ENCODE results near the gene PEX6.
"Not testable (repeated sequence)": the region's sequence is repeated elsewhere in the genome, so short reads cannot be mapped to it uniquely, and the experiment has no call there.

Gene PEX6

GRCh38 chr6:42963855-42964605 is 15.0 kb downstream of the PEX6 start:
- DNase-seq: peak; percentile 20

GRCh38 chr6:42963179-42963854 is 15.7 kb downstream of the PEX6 start:
- no peak for DNase-seq

- no peak for DNase-seq
Measured at GRCh38 chr6:42962502-42963178, 16.3 kb downstream of the PEX6 start.

- no peak for DNase-seq
Measured at GRCh38 chr6:42962096-42962495, 16.9 kb downstream of the PEX6 start.

GRCh38 chr6:42961020-42961470 is 17.9 kb downstream of the PEX6 start:
- no peak for DNase-seq

- DNase-seq: peak; percentile 46
Measured at GRCh38 chr6:42960243-42961019, 18.6 kb downstream of the PEX6 start, which contains the start of gene GNMT. Gene GNMT, plus strand, starts transcription at chr6:42960754. Its CDS starts 14 bp downstream, at chr6:42960768.

GRCh38 chr6:42959917-42960242 is 19.1 kb downstream of the PEX6 start:
- DNase-seq: no peak

GRCh38 chr6:42958125-42958524 is 20.9 kb downstream of the PEX6 start:
- DNase-seq: no peak

GRCh38 chr6:42954405-42954804 is 24.6 kb downstream of the PEX6 start:
- DNase-seq: not testable (repeated sequence)

GRCh38 chr6:42952389-42952788 is 26.6 kb downstream of the PEX6 start:
- no peak for DNase-seq

- no peak for DNase-seq
Measured at GRCh38 chr6:42947950-42948349, 31.0 kb downstream of the PEX6 start.

- no peak for DNase-seq
Measured at GRCh38 chr6:42942444-42942843, 36.5 kb downstream of the PEX6 start.

- DNase-seq: not testable (repeated sequence)
Measured at GRCh38 chr6:42941356-42941755, 37.6 kb downstream of the PEX6 start.

- DNase-seq: no peak
Measured at GRCh38 chr6:42940493-42941045, 38.4 kb downstream of the PEX6 start.

GRCh38 chr6:42939810-42940167 is 39.2 kb downstream of the PEX6 start:
- DNase-seq: no peak

- no peak for DNase-seq
Measured at GRCh38 chr6:42938987-42939809, 39.8 kb downstream of the PEX6 start.

- no peak for DNase-seq
Measured at GRCh38 chr6:42938428-42938796, 40.6 kb downstream of the PEX6 start.

- DNase-seq: no peak
Measured at GRCh38 chr6:42937548-42938427, 41.2 kb downstream of the PEX6 start.

- DNase-seq: no peak
Measured at GRCh38 chr6:42936398-42936797, 42.6 kb downstream of the PEX6 start.

- DNase-seq: no peak
Measured at GRCh38 chr6:42935322-42935721, 43.7 kb downstream of the PEX6 start.

GRCh38 chr6:42933205-42933604 is 45.8 kb downstream of the PEX6 start:
- DNase-seq: no peak
